Common myeloid progenitor, CD34-positive (primary cell): ENCODE results near the gene MYLK2.
"Not testable (repeated sequence)": the region's sequence is repeated elsewhere in the genome, so short reads cannot be mapped to it uniquely, and the experiment has no call there.

Experiments used
- CTCF ChIA-PET: fragments of 350-600 bp; sonication (Branson Sonifier 250); formaldehyde crosslinking; loops from one replicate; lab custom pipeline; 2021; ENCODE audit warnings: antibody characterized with exemption; lab: Charles Lee
- POLR2A ChIA-PET: fragments of 350-600 bp; sonication (Branson Sonifier 250); formaldehyde crosslinking; loops from one replicate; lab custom pipeline; 2021; ENCODE audit warnings: antibody characterized with exemption; lab: Charles Lee
- DNase-seq, 3 donors: peaks; one replicate each; pipeline versions ENCODE4 v3.0.0 to v3.0.0-alpha.2; 2013
- H3K27ac ChIP-seq, 2 experiments: 1 replicate in 1 of 2; 2 replicates in 1 of 2; pipeline ENCODE4 v1.7.0; 2013; ENCODE audit warnings: inconsistent platforms in 2 of 2, low read length in 2 of 2, mild to moderate bottlenecking in 2 of 2, low read depth in 1 of 2, moderate library complexity in 1 of 2; ENCODE audit not compliant: severe bottlenecking in 2 of 2, insufficient read depth in 1 of 2, poor library complexity in 1 of 2
- H3K27me3 ChIP-seq, 5 experiments: replicated peaks in 2 of 5; 1 replicate in 3 of 5; 2 replicates in 2 of 5; pipeline versions ENCODE4 v1.6.1 to v1.7.0; 2013; ENCODE audit warnings: low read length in 4 of 5, mild to moderate bottlenecking in 2 of 5, moderate library complexity in 2 of 5, inconsistent platforms in 1 of 5; ENCODE audit not compliant: insufficient read depth in 5 of 5, control insufficient read depth in 4 of 5
- H3K36me3 ChIP-seq, 4 experiments: 1 replicate in 2 of 4; 2 replicates in 2 of 4; pipeline versions ENCODE4 v1.6.1 to v1.7.0; 2013; ENCODE audit warnings: low read length in 3 of 4, control low read depth in 1 of 4, mild to moderate bottlenecking in 1 of 4; ENCODE audit not compliant: control insufficient read depth in 4 of 4, insufficient read depth in 4 of 4
- H3K4me1 ChIP-seq, 4 experiments: 1 replicate in 3 of 4; 2 replicates in 1 of 4; pipeline versions ENCODE4 v1.6.1 to v1.7.1; 2013; ENCODE audit warnings: low read length in 3 of 4, mild to moderate bottlenecking in 3 of 4, control low read depth in 1 of 4, inconsistent platforms in 1 of 4, moderate library complexity in 1 of 4; ENCODE audit not compliant: control insufficient read depth in 4 of 4, insufficient read depth in 4 of 4; ENCODE audit errors: control extremely low read depth in 1 of 4
- H3K4me3 ChIP-seq, 7 experiments: 1 replicate in 4 of 7; 2 replicates in 3 of 7; pipeline versions ENCODE4 v1.5.1 to v1.7.0; 2013; ENCODE audit warnings: mild to moderate bottlenecking in 7 of 7, low read length in 6 of 7, moderate library complexity in 6 of 7, inconsistent platforms in 2 of 7, low read depth in 2 of 7, control low read depth in 1 of 7; ENCODE audit not compliant: insufficient read depth in 4 of 7, control insufficient read depth in 1 of 7; ENCODE audit errors: extremely low read depth in 1 of 7
- H3K9me3 ChIP-seq, 5 experiments: 1 replicate in 4 of 5; 2 replicates in 1 of 5; pipeline versions ENCODE4 v1.6.1 to v1.7.1; 2013; ENCODE audit warnings: low read length in 4 of 5, mild to moderate bottlenecking in 2 of 5, inconsistent platforms in 1 of 5, low read depth in 1 of 5, moderate library complexity in 1 of 5; ENCODE audit not compliant: control insufficient read depth in 4 of 5, insufficient read depth in 2 of 5; ENCODE audit errors: control extremely low read depth in 1 of 5
- whole genome bisulfite sequencing: methylation state at CpG from one replicate; pipeline ENCODE4 v1.1.5; 2013; ENCODE audit not compliant: insufficient coverage; 5-methylcytosine and 5-hydroxymethylcytosine counted together

The MYLK2 gene

DNA sequence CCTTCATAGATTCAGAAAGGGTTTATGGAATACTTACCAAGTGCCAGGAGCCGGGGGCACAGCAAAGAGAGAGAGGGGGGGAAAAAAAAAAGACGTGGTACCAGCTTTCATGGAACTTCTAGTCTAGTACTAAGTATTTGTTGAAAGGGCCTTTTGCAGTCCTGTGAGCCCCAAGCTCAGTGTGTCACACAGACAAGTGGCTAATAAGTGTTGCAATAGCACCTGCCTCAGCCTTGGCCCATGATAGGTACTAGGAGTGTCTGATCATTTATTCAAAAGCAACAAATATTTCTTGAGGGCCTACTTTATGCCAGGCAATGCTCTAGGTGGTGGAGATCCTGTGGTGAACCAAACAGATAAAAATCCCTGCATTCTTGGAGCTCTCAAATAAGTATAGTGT, 7.9 kb downstream of the MYLK2 start:
- 71% methylated on average over 1 of the region's 2 CpGs for WGBS
- CTCF ChIA-PET, result interaction anchor here (1.2 to 14.3 kb wide), 2 partner anchors 11 to 18 kb away, joined by 3 to 131 read pairs; partner anchors contain the start of gene FOXS1
- Histone ChIP-seq H3K27ac (no peak overlapping the region), H3K36me3 (no peaks in the 10 kb centered on the region), H3K4me3 (no peak overlapping the region), H3K9me3 (no peaks in the 10 kb centered on the region), H3K27me3 (no peaks in the 10 kb centered on the region), H3K4me1 (peaks cover 0 to 37% (median 24%) of the 10 kb centered on the region in 4 experiments)
- DNase-seq, result no peak
- POLR2A ChIA-PET, result interaction anchor here (0.6 kb wide), 1 partner anchor 267 kb away, joined by 4 read pairs; no protein-coding TSS in a partner anchor

- H3K4me3 ChIP-seq, DNase-seq, H3K9me3 ChIP-seq, H3K27ac ChIP-seq, H3K27me3 ChIP-seq, H3K36me3 ChIP-seq, POLR2A ChIA-PET: not testable (repeated sequence)
- CTCF ChIA-PET, result interaction anchor here (0.7 to 14.3 kb wide), 3 partner anchors 10 to 1585 kb away, joined by 3 to 131 read pairs (median 4); partner anchors contain the start of gene FOXS1
- peaks cover 0 to 28% (median 18%) of the 10 kb centered on the region in 4 experiments for H3K4me1 ChIP-seq
- 98% methylated on average over 3 of the region's 11 CpGs for WGBS
Measured at GRCh38 chr20:31828016-31828415, 8.9 kb downstream of the MYLK2 start.

GRCh38 chr20:31829731-31830130, 10.6 kb downstream of the MYLK2 start:
- CTCF ChIA-PET, result interaction anchor here (0.7 to 1.6 kb wide), 7 partner anchors 8 to 202 kb away, joined by 3 to 5 read pairs (median 4); no protein-coding TSS in a partner anchor

GRCh38 chr20:31830406-31830981, 11.3 kb downstream of the MYLK2 start:
- H3K4me3 ChIP-seq, result no peak overlapping the region
- no peaks in the 10 kb centered on the region for H3K9me3 ChIP-seq
- ChIA-PET CTCF (interaction anchor here (0.7 to 1.6 kb wide), 7 partner anchors 7 to 201 kb away, joined by 3 to 6 read pairs (median 4); no protein-coding TSS in a partner anchor), POLR2A (no interaction called here)
- H3K36me3 ChIP-seq, result no peaks in the 10 kb centered on the region
- DNase-seq, result no peak
- no peak overlapping the region for H3K27ac ChIP-seq
- H3K4me1 ChIP-seq, result peaks cover 0 to 35% (median 26%) of the 10 kb centered on the region in 4 experiments
- 92% methylated on average over 5 of the region's 8 CpGs for WGBS
- H3K27me3 ChIP-seq, result no peaks in the 10 kb centered on the region

More at GRCh38 chr20:31829731-31830130, 10.6 kb downstream of the MYLK2 start:
- POLR2A ChIA-PET, result interaction anchor here (0.5 kb wide), 1 partner anchor 270 kb away, joined by 3 read pairs; no protein-coding TSS in a partner anchor
- Histone ChIP-seq H3K36me3 (no peaks in the 10 kb centered on the region), H3K4me3 (no peak overlapping the region), H3K27me3 (no peaks in the 10 kb centered on the region), H3K27ac (no peak overlapping the region), H3K9me3 (no peaks in the 10 kb centered on the region), H3K4me1 (peaks cover 0 to 28% (median 19%) of the 10 kb centered on the region in 4 experiments)
- whole genome bisulfite sequencing, result 69% methylated on average over 5 of the region's 6 CpGs
- no peak for DNase-seq

- WGBS, result 92% methylated on average over 5 of the region's 6 CpGs
- no peak for DNase-seq
- CTCF ChIA-PET, result interaction anchor here (0.6 to 1.7 kb wide), 5 partner anchors 8 to 274 kb away, joined by 3 to 12 read pairs (median 5); no protein-coding TSS in a partner anchor
Measured at GRCh38 chr20:31831211-31831610, 12.1 kb downstream of the MYLK2 start.

DNA sequence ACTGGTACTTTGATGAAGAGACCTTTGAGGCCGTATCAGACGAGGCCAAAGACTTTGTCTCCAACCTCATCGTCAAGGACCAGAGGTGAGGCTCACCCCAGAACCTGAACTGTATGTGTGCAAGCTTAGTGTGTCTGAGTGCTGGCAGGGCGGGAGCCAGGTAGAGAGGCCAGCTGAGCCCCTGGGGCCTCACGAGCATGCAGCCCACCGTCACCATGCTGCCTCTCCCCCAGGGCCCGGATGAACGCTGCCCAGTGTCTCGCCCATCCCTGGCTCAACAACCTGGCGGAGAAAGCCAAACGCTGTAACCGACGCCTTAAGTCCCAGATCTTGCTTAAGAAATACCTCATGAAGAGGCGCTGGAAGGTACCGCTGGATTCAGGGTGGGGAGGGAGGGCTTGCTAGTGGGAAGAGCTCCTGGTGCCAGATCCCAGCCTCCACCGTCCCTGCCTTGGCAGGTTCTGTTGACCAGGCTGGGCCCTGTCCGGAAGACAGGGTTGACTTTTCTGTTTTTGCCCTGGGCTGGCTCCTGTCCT, 12.7 kb downstream of the MYLK2 start:
- Histone ChIP-seq H3K9me3 (no peaks in the 10 kb centered on the region), H3K27me3 (no peaks in the 10 kb centered on the region), H3K4me1 (peaks cover 3 to 49% (median 40%) of the 10 kb centered on the region in 4 experiments), H3K36me3 (no peaks in the 10 kb centered on the region), H3K27ac (no peak overlapping the region), H3K4me3 (no peak overlapping the region)
- no peak for DNase-seq
- ChIA-PET CTCF (interaction anchor here (1.7 to 3.0 kb wide), 2 partner anchors 9 to 15 kb away, joined by 12 to 16 read pairs; no protein-coding TSS in a partner anchor), POLR2A (no interaction called here)
- WGBS, result 98% methylated on average over 16 of the region's 17 CpGs

More at GRCh38 chr20:31831211-31831610, 12.1 kb downstream of the MYLK2 start:
- H3K9me3 ChIP-seq, result no peaks in the 10 kb centered on the region
- H3K4me1 ChIP-seq, result peaks cover 0 to 43% (median 33%) of the 10 kb centered on the region in 4 experiments
- no peak overlapping the region for H3K27ac ChIP-seq
- no peaks in the 10 kb centered on the region for H3K27me3 ChIP-seq
- POLR2A ChIA-PET, result no interaction called here
- no peak overlapping the region for H3K4me3 ChIP-seq
- H3K36me3 ChIP-seq, result no peaks in the 10 kb centered on the region
